Endodermal cell (in vitro differentiated cells): ENCODE measurements around the gene ZNF91. TPM values are rescaled to one million over a fixed set of nuclear protein-coding genes. Genes with fewer than 3 reads are reported as not detected.

Experiments
- DNase-seq: peaks from one replicate; pipeline ENCODE4 v3.0.0-alpha.2; 2017
- H3K27ac ChIP-seq: 2 replicates; pipeline ENCODE4 v1.5.1; 2013; ENCODE audit warnings: mild to moderate bottlenecking, low read depth, low read length, moderate library complexity
- H3K27me3 ChIP-seq: 2 replicates; pipeline ENCODE4 v1.6.1; 2013; ENCODE audit warnings: mild to moderate bottlenecking, low read length, moderate library complexity; ENCODE audit not compliant: insufficient read depth, control insufficient read depth, poor library complexity, severe bottlenecking
- H3K36me3 ChIP-seq: 2 replicates; pipeline ENCODE4 v1.7.0; 2013; ENCODE audit warnings: mild to moderate bottlenecking, low read length, moderate library complexity; ENCODE audit not compliant: control insufficient read depth, insufficient read depth
- H3K4me1 ChIP-seq: one replicate; pipeline ENCODE4 v1.7.0; 2013; ENCODE audit warnings: low read length; ENCODE audit not compliant: control insufficient read depth, insufficient read depth
- H3K4me3 ChIP-seq: 2 replicates; pipeline ENCODE4 v1.5.1; 2013; ENCODE audit warnings: mild to moderate bottlenecking, low read length, moderate library complexity
- H3K9ac ChIP-seq: 2 replicates; pipeline ENCODE4 v1.6.1; 2013; ENCODE audit warnings: mild to moderate bottlenecking, low read length, moderate library complexity; ENCODE audit not compliant: poor library complexity, severe bottlenecking; ENCODE audit errors: extremely low read depth
- H3K9me3 ChIP-seq: 2 replicates; pipeline ENCODE4 v1.6.1; 2013; ENCODE audit warnings: mild to moderate bottlenecking, low read length, moderate library complexity; ENCODE audit not compliant: control insufficient read depth
- H3K27ac Mint-ChIP-seq: 2 replicates; pipeline ENCODE4 v1.8.0; 2020; ENCODE audit warnings: mixed read lengths
- H3K27me3 Mint-ChIP-seq: 2 replicates; pipeline ENCODE4 v1.8.0; 2021; ENCODE audit warnings: mild to moderate bottlenecking, mixed read lengths; ENCODE audit not compliant: insufficient read depth
- H3K36me3 Mint-ChIP-seq: 2 replicates; pipeline ENCODE4 v1.8.0; 2020; ENCODE audit warnings: low read depth, mixed read lengths
- H3K4me1 Mint-ChIP-seq: 2 replicates; pipeline ENCODE4 v1.8.0; 2020; ENCODE audit warnings: mixed read lengths
- H3K4me3 Mint-ChIP-seq: 2 replicates; pipeline ENCODE4 v1.8.0; 2020; ENCODE audit warnings: mild to moderate bottlenecking, moderate library complexity, mixed read lengths
- H3K9me3 Mint-ChIP-seq: 2 replicates; pipeline ENCODE4 v1.8.0; 2020; ENCODE audit warnings: mild to moderate bottlenecking, mixed read lengths
- WGBS, 2 experiments: methylation state at CpG; one replicate each; pipeline versions ENCODE4 v1.1.5 to v1.1.7; 2013; ENCODE audit warnings: missing lambda C conversion rate in 2 of 2, mixed read lengths in 1 of 2; ENCODE audit not compliant: insufficient coverage in 1 of 2, insufficient read length in 1 of 2; 5-methylcytosine and 5-hydroxymethylcytosine counted together
- total RNA-seq, 2 donors: library from RNA; stranded (reverse); fragmentation: NEBNext Ultra II Directional in 1 of 2; extraction: Animal tissue kit (Norgen Biotek cat#: 25700) in 1 of 2; gene quantifications; 2 replicates in 1 of 2; 3 replicates in 1 of 2; pipeline ENCODE4 v1.2.1, GENCODE V29; 2021
- TF ChIP-seq, protein P1 (sequence below): fragments of 200-600 bp; sonication (generic); conservative IDR thresholded peaks from 2 replicates; pipeline ENCODE4 v1.5.0; 2021; ENCODE audit warnings: antibody characterized with exemption, mild to moderate bottlenecking

The ZNF91 gene
- total RNA-seq, 2 donors from 2014 or later = 66.9 to 75.4 TPM

DNA sequence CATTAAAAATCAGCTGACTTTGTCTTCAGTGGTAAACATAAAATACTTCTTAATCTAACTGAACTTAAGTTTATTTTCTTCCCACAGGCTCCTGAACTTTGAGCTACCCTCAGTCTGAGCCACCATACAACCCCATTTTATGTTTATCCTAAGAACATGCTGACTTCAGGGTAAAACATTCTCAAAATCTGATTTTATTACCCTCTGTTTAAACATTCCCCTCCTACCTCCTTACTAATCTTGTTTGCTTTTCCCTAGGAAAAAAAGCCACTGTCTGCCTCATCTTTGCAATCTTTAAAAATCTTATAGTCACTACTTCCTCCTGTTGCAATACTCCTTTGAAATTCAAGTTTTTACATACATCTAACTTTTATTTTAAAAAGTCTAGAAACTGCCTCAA is 4.0 kb downstream of the ZNF91 start:
- no peaks in the 10 kb centered on the region for H3K9me3 Mint-ChIP-seq
- Histone ChIP-seq H3K4me1 (peaks cover 2% of the 10 kb centered on the region), H3K9ac (no peak overlapping the region), H3K9me3 (peaks cover 31% of the 10 kb centered on the region), H3K4me3 (peak overlapping the region; percentile 73), H3K36me3 (peaks cover 37% of the 10 kb centered on the region), H3K27ac (no peak overlapping the region), H3K27me3 (no peaks in the 10 kb centered on the region)
- H3K27me3 Mint-ChIP-seq = no peaks in the 10 kb centered on the region
- H3K36me3 Mint-ChIP-seq = peaks cover 40% of the 10 kb centered on the region
- TF ChIP-seq, protein P1, sequence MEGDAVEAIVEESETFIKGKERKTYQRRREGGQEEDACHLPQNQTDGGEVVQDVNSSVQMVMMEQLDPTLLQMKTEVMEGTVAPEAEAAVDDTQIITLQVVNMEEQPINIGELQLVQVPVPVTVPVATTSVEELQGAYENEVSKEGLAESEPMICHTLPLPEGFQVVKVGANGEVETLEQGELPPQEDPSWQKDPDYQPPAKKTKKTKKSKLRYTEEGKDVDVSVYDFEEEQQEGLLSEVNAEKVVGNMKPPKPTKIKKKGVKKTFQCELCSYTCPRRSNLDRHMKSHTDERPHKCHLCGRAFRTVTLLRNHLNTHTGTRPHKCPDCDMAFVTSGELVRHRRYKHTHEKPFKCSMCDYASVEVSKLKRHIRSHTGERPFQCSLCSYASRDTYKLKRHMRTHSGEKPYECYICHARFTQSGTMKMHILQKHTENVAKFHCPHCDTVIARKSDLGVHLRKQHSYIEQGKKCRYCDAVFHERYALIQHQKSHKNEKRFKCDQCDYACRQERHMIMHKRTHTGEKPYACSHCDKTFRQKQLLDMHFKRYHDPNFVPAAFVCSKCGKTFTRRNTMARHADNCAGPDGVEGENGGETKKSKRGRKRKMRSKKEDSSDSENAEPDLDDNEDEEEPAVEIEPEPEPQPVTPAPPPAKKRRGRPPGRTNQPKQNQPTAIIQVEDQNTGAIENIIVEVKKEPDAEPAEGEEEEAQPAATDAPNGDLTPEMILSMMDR = no peak
- peaks cover 28% of the 10 kb centered on the region for H3K4me1 Mint-ChIP-seq
- H3K27ac Mint-ChIP-seq = peak overlapping the region; percentile 5
- H3K4me3 Mint-ChIP-seq = peak overlapping the region; percentile 0
- DNase-seq = no peak

DNA sequence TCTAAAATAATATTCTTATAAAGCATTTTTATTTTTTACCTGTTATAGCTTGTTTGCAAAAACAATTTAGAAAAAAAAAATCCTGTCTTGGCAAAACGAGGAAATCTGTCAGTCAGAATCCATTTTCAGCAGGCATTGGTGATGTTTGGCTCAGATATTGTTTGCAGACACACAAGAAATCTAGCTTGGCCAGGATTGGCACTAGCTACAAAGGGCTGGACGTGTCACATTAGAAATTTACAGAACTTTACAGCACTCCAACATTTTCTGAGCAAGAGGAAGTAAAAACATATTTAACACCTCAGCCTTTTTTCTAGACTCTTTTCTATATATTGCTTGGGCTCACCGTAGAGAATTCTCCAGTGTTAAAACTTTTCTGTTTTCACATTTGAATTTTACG is 9.9 kb downstream of the ZNF91 start:
- H3K36me3 ChIP-seq = peaks cover 91% of the 10 kb centered on the region
- H3K27me3 ChIP-seq = no peaks in the 10 kb centered on the region

DNA sequence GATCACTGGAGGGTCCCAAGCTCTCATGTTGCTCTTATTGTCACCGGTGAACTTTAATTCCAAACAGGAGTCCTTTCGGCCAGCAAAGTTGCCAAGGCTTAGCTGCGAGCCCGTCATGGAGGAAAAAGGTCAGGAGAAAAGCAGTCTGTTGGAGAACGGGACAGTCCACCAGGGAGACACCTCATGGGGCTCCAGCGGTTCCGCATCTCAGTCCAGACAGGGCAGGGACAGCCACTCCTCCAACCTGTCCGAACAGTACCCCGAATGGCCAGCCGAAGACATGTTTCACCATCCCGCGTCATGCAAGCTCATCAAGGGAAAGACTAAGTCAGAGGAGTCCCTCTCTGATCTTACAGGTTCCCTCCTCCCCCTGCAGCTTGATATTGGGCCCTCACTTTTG is 10.4 kb downstream of the ZNF91 start:
- Mint-ChIP-seq H3K4me1 (peaks cover 3% of the 10 kb centered on the region), H3K4me3 (no peak overlapping the region), H3K27ac (peak overlapping the region; percentile 56), H3K27me3 (no peaks in the 10 kb centered on the region), H3K36me3 (peaks cover 76% of the 10 kb centered on the region), H3K9me3 (peaks cover 24% of the 10 kb centered on the region)
- no peak for DNase-seq
- H3K27me3 ChIP-seq = no peaks in the 10 kb centered on the region
- peaks cover 89% of the 10 kb centered on the region for H3K9me3 ChIP-seq
- TF ChIP-seq, protein P1 = no peak
- no peak overlapping the region for H3K9ac ChIP-seq
- H3K4me1 ChIP-seq = no peaks in the 10 kb centered on the region
- no peak overlapping the region for H3K4me3 ChIP-seq
- 91 to 92% methylated on average over 12 of the region's 12 CpGs for WGBS, 2 experiments
- H3K36me3 ChIP-seq = peaks cover 89% of the 10 kb centered on the region
- H3K27ac ChIP-seq = no peak overlapping the region

More for the DNA sequence above, 9.9 kb downstream of the ZNF91 start:
- peaks cover 77% of the 10 kb centered on the region for H3K36me3 Mint-ChIP-seq
- peaks cover under 1% of the 10 kb centered on the region for H3K4me1 Mint-ChIP-seq
- TF ChIP-seq, protein P1 = no peak
- Histone ChIP-seq H3K9ac (no peak overlapping the region), H3K4me3 (no peak overlapping the region), H3K9me3 (peaks cover 86% of the 10 kb centered on the region), H3K4me1 (no peaks in the 10 kb centered on the region), H3K27ac (no peak overlapping the region)
- DNase-seq = no peak
- 94 to 100% methylated on average over 2 to 3 of the region's 4 CpGs for WGBS, 2 experiments
- no peak overlapping the region for H3K4me3 Mint-ChIP-seq
- H3K27me3 Mint-ChIP-seq = no peaks in the 10 kb centered on the region
- H3K27ac Mint-ChIP-seq = no peak overlapping the region
- peaks cover 24% of the 10 kb centered on the region for H3K9me3 Mint-ChIP-seq
